H1 (cell line): ENCODE data around the gene CHD2.

Experiments
- CEBPB ChIP-seq: IDR thresholded peaks from 2 replicates; pipeline ENCODE4 v1.6.1; 2012; ENCODE audit warnings: low read depth, low read length
- JUN ChIP-seq: IDR thresholded peaks from 2 replicates; pipeline ENCODE4 v1.6.1; 2011; ENCODE audit warnings: low read depth, mild to moderate bottlenecking, improper control_type of control experiment, low read length
- RNF2 ChIP-seq: fragments of 200-900, 300-1000 bp; sonication (generic); IDR thresholded peaks from 2 replicates; pipeline ENCODE4 v1.7.1; 2016; ENCODE audit warnings: borderline replicate concordance, low read depth, mild to moderate bottlenecking, antibody characterized with exemption, low read length; ENCODE audit not compliant: poor library complexity, severe bottlenecking; ENCODE audit errors: missing control alignments
- TF ChIP-seq, protein P1 (sequence below), 3 experiments: IDR thresholded peaks; 1 replicate in 2 of 3; 2 replicates in 1 of 3; pipeline versions ENCODE4 v1.5.1 to v1.6.1; 2011; ENCODE audit warnings: low read length in 3 of 3, mild to moderate bottlenecking in 3 of 3, inconsistent platforms in 2 of 3, low read depth in 1 of 3, moderate library complexity in 1 of 3; ENCODE audit not compliant: insufficient read depth in 1 of 3; ENCODE audit errors: control extremely low read depth in 1 of 3

GRCh38 chr15:92997821-92998220, 97.7 kb downstream of the CHD2 start:
- TF ChIP-seq CEBPB, result no peak
- no peak for TF ChIP-seq RNF2
- no peak for TF ChIP-seq JUN
- TF ChIP-seq, protein P1, sequence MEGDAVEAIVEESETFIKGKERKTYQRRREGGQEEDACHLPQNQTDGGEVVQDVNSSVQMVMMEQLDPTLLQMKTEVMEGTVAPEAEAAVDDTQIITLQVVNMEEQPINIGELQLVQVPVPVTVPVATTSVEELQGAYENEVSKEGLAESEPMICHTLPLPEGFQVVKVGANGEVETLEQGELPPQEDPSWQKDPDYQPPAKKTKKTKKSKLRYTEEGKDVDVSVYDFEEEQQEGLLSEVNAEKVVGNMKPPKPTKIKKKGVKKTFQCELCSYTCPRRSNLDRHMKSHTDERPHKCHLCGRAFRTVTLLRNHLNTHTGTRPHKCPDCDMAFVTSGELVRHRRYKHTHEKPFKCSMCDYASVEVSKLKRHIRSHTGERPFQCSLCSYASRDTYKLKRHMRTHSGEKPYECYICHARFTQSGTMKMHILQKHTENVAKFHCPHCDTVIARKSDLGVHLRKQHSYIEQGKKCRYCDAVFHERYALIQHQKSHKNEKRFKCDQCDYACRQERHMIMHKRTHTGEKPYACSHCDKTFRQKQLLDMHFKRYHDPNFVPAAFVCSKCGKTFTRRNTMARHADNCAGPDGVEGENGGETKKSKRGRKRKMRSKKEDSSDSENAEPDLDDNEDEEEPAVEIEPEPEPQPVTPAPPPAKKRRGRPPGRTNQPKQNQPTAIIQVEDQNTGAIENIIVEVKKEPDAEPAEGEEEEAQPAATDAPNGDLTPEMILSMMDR (IDR thresholded peaks at IDR 0.05; ENCODE audit: control extremely low read depth in 1 of 3, insufficient read depth in 1 of 3, low read depth in 1 of 3, low read length in 3 of 3), result no peak
